WI38 (cell line): Measurements from ENCODE around the gene NSMCE3.

Source experiments
- H3K4me3 ChIP-seq: 2 replicates; pipeline ENCODE4 v1.5.1; 2011; ENCODE audit warnings: low read depth, mild to moderate bottlenecking, control low read depth, low read length
- TF ChIP-seq, protein P1 (sequence below): IDR thresholded peaks from 2 replicates; pipeline ENCODE4 v1.5.1; 2012; ENCODE audit warnings: low read depth, mild to moderate bottlenecking, control low read depth, low read length

Gene NSMCE3

DNA sequence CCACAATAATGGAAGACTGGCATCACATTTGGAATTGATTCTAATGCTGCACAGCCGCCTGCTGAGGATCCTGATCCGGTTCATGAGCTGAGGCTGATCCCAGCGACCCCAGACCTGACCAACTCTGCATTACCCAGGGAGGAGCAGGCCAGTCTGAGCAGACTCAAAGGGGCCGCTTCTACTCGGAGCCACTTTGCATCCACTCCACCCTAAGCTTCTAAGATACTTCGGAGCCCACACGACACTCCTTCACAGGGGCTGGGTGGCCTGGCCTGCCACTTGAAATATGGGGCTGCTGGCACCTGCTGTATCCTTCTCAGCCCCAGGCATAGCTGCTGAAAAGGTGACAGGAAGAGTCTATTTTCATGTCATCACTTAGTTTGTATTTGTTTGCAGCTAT lies 33.2 kb upstream of the NSMCE3 start:
- TF ChIP-seq, protein P1, sequence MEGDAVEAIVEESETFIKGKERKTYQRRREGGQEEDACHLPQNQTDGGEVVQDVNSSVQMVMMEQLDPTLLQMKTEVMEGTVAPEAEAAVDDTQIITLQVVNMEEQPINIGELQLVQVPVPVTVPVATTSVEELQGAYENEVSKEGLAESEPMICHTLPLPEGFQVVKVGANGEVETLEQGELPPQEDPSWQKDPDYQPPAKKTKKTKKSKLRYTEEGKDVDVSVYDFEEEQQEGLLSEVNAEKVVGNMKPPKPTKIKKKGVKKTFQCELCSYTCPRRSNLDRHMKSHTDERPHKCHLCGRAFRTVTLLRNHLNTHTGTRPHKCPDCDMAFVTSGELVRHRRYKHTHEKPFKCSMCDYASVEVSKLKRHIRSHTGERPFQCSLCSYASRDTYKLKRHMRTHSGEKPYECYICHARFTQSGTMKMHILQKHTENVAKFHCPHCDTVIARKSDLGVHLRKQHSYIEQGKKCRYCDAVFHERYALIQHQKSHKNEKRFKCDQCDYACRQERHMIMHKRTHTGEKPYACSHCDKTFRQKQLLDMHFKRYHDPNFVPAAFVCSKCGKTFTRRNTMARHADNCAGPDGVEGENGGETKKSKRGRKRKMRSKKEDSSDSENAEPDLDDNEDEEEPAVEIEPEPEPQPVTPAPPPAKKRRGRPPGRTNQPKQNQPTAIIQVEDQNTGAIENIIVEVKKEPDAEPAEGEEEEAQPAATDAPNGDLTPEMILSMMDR, result no peak
- H3K4me3 ChIP-seq, result no peak overlapping the region

DNA sequence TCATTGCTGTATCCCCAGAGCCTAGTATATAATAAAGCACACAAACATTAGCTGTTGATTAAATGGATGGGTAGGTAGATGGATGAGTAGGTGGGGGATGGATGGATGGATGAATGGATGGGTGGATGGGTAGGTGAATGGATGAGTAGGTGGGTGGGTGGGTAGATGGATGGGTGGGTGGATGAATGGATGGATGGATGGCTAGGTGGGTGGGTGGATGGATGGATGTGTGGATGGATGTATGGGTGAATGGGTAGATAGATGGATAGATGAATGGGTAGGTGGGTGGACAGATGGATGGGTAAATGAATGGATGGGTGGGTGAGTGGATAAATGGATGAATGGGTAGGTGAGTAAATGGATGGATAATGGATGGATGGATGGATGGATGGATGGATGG lies 30.2 kb upstream of the NSMCE3 start:
- H3K4me3 ChIP-seq, result no peak overlapping the region
- TF ChIP-seq, protein P1, result no peak

DNA sequence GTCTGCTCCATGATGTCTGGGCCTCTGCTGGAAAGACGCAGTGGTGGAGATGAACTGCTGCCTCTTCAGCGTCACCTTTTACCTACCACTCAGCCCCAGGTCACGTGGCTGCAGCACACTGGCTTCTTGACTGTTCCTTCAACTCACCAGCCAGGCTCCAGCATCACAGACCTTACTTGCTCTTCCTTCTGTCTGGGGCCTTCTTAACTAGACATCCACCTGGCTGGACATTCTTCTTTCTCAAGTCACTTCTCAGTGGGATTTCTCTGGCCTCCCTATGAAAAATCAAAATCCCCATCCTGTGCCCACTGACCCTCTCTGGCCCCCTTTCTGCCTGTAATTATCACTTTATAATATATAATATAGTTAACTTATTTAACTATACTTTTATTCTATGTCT lies 29.7 kb upstream of the NSMCE3 start:
- TF ChIP-seq, protein P1, result no peak
- H3K4me3 ChIP-seq, result no peak overlapping the region

DNA sequence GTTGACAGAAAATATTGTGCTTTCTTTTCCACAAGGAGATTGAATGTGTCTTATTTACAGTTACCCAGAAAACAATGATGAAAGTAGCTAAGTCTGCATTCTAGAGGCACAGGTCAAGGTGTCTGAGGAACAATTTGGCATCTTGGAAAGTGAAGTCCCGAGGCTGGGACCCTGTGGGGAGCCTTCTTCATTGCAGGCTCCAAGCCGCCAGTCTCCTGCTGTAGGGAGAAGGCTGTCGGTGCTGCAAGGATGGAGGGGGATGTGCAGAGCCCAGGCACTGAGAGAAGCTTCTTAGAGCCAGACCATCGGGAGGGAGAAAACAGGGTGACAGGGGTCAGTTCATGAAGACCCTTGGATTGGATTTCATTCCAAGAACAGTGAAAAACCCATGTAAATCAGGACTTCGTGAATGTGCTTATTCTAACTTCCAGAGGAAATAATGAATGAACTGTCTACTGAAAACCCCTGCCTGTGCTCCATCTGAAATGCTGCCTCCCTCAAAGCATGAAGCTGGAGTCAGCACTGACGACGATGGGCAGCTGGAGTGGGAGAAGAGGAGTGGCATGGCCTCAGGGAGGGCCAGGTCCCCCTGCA lies 25.2 kb upstream of the NSMCE3 start:
- TF ChIP-seq, protein P1, result no peak
- H3K4me3 ChIP-seq, result no peak overlapping the region

DNA sequence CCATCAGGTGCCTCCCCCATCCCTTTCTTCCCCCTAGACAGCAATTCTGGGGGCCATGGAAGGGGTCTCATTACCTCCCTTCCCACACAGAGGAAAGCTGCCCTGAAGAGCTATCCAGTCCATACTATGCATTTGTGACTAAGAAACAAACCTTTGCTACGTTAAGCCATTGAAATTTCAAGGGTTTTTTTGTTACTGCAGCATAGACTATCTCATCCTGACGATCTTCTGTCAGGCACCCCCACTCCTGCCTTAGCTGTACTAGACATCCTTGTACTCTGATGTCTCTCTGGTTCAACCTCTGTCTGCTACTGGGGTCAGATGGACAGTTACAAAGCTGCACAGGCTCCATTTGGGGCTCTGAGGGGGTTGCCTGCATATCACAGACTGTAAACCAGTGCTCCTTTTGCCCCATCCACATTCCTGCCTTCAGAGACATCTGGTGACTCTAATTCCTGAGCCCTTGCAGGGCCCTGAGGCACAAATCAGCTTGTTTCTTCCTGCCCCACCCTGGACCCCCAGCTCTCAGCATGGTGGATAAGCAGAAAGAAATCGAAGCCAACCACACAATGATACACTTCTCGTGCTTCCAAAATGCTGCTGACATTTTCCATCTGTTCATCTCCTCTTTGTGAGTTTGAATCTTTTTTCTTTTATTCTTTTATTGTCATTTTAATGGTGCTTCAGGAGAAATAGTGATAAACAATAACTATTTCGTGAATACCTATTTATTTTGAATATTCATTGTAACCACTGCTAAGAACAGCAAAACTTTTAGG lies 21.6 kb upstream of the NSMCE3 start:
- H3K4me3 ChIP-seq, result no peak overlapping the region
- TF ChIP-seq, protein P1, result no peak

DNA sequence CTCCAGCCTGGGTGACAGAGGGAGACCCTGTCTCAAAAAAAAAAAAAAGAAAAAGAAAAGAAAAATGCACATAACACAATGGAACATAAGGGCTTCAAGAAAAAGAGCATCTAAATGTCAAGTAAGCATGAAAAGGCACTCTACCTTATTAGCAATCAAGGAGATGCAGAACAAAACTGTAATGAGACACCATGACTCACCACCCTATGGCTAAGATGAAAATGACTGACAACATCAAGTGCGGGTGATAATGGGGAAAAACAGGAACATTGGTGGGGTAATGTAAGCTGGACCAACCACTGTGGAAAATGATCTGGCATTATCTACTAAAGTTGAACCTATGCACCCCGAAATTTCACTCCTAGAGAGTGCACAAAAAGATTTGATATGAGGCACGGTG lies 19.6 kb upstream of the NSMCE3 start:
- H3K4me3 ChIP-seq, result no peak overlapping the region
- TF ChIP-seq, protein P1, result no peak

DNA sequence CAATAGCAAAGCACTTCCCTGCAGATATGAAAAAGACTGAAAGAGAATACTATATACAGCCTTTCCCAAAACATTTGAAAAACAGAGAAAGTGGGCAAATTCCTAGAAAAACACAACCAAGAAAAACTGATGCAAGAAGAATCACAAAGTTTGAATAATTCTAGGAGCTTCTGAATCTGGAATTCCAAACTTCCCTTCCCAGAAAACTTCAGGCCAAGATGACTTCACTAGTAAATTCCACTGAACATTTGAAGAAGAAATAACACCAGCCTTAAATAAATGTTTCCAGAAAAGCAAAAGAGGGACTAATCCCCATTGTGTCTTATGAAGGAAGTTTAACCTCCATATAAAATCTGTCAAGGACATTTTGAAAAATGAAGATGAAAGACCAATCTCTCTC lies 15.8 kb upstream of the NSMCE3 start:
- TF ChIP-seq, protein P1, result no peak
- no peak overlapping the region for H3K4me3 ChIP-seq
